GM10266 (cell line): ENCODE results near the gene SNCAIP.
A peak's percentile ranks its signal among the peaks of the same experiment; 100 is the strongest.

Experiments
- DNase-seq: peaks from one replicate; pipeline ENCODE4 v3.0.0; 2012; ENCODE audit errors: extremely low spot score
- TF ChIP-seq, protein P1 (sequence below): IDR thresholded peaks from 2 replicates; pipeline ENCODE4 v1.5.1; 2012; ENCODE audit warnings: mild to moderate bottlenecking, low read depth; ENCODE audit not compliant: control insufficient read depth, insufficient read depth; ENCODE audit errors: missing control alignments

Gene SNCAIP

DNA sequence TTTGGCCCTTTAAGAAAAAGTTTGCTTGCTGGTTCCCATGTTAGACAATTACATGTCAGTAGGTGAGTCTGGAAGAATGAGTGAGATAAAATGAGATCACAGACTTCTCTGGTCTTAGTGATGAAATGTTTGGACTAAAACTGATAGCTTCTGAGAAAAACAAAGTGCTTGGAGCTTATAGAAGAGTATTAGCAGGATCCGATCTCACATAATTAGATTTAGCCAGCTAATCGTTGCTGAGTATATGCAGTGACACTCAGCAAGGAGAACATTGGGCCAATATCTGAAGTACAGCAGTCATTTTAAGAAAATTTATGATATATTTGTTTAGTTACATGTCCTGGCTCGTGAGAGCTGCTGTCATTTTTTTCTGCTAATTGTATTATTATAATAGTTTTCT, 135.8 kb downstream of the SNCAIP start:
- DNase-seq: no peak
- TF ChIP-seq, protein P1, sequence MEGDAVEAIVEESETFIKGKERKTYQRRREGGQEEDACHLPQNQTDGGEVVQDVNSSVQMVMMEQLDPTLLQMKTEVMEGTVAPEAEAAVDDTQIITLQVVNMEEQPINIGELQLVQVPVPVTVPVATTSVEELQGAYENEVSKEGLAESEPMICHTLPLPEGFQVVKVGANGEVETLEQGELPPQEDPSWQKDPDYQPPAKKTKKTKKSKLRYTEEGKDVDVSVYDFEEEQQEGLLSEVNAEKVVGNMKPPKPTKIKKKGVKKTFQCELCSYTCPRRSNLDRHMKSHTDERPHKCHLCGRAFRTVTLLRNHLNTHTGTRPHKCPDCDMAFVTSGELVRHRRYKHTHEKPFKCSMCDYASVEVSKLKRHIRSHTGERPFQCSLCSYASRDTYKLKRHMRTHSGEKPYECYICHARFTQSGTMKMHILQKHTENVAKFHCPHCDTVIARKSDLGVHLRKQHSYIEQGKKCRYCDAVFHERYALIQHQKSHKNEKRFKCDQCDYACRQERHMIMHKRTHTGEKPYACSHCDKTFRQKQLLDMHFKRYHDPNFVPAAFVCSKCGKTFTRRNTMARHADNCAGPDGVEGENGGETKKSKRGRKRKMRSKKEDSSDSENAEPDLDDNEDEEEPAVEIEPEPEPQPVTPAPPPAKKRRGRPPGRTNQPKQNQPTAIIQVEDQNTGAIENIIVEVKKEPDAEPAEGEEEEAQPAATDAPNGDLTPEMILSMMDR: no peak

DNA sequence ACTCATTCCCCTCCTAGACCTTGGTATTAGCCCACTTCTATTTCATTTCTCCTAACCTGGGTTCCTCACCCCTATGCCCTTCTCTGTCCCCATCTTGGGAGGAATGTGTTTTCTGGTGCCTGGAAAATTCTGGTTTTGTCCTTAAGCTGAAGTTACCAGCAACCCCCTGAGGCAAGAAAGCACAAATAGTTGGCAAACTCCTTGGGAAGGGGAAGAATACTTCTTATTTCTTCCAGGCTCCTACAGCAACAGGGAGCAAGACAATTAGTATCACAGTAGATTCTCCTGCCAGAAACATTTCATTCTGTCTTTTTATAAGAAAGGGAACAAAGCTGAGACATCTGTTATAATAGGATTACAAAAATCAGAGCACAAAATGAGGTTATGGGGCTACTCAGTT, 142.5 kb downstream of the SNCAIP start:
- TF ChIP-seq, protein P1: no peak
- DNase-seq: no peak

DNA sequence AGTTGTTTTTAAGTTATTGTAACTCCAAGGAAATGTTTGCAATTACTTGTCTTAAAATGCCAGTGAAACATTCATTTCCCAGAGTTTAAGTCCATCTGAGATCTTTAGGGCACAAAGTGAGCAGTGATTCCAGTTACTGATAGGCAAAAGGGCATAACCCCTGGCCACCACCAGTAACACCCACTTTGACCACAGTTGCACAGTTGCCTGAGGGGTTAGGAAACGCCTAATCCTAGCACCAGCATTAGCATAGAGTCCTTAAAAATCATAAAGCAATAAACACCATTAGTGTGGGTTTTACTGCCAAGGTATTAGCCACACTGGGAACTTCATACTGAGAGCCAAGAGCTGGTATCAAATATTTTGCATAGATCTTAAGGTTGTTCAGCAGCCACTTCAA, 143.9 kb downstream of the SNCAIP start:
- TF ChIP-seq, protein P1: no peak
- DNase-seq: no peak

DNA sequence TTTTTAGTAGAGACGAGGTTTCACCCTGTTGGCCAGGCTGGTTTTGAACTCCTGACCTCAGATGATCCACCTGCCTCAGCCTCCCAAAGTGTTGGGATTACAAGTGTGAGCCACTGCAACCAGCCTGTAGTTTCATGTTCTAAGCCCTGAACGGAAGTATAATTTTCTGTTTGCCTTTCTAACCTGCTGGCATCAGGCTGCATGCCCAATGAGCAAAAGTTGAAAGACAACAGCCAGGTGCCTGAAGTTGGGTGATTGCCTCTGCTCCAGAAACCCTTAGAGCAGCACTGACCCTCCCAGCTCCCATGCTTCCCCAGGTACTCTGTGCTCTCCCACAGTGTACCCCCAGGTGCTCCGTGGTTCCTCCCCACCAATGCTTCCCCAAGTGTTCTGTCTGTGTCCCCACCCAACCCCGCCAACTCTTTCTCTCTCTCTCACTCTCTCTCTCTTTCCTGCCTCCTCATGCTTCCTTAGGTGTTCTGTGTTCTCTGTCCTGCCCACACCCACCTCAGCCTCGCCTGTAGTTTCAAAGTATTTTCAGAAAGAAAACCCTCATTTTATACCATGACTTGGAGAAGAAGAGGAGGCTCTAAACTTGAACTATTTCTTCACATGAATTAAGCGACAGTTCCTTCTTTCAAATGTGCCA, 145.3 kb downstream of the SNCAIP start:
- TF ChIP-seq, protein P1: no peak
- DNase-seq: no peak

DNA sequence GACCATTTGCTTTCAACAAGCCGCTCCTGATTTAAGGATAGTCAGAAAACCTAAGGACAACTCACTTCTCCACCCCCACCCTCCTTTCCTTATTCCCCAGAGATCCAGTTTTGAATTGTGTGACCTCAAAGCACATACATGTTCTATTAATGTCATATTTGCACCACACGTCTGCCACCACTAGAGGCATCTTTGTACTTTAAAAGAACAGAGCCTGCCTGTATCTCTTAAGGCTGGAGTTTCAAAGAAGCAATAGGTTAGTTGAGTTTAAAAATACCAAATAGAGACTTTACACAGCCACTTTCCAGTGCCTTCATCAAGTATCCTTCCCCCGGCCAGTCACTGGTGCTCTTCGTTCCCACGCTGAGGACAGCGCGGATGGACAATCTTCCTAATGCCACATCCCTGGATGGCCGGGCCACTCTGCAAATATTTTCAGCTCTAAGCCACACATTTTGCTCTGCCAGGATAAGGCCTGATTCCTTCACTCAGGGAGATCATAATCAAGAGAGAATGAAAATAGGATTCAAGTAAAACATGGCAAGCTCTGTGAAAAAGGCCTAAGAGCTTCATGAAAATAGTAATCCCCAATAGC, 146.3 kb downstream of the SNCAIP start:
- TF ChIP-seq, protein P1: peak; percentile 53
- peak; percentile 35 for DNase-seq

DNA sequence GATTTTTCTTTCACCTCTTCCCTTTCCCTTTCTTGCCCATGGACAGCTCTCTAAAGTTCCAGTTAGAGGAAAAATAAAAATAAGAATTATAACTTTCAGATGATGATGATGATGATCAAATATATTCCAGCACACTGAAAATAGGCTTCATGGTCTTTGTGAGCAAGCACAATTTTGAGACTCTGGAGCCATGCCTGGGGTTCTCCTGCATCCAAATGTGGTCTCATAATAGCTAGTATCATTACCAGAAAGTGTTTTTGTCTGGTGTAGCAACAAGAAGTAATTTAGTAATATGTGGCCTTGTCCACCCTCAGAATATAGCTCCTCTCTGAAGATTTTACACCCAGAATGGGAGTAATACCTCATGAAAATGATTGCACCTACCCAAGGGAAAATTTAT, 150.4 kb downstream of the SNCAIP start:
- DNase-seq: no peak
- TF ChIP-seq, protein P1: no peak

DNA sequence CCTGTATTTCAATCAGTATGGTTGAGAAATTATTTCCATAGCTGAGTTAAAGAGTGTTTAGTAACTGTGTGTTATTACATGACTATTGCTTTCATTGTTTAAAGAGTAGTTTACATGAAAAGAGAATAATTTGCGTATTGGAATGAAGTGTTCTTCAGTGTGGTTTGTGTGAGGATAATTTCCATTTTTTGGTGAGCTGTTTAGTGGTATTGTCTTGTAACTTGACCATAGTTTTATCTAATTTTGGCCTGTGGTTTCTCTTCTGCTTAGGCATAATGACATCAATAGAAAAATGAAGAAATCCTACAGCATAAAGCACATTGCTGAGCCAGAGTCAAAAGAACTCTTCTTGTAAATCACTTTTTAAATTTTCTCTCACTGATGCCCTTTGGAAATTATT, 151.2 kb downstream of the SNCAIP start:
- no peak for DNase-seq

More for the DNA sequence above, 151.2 kb downstream of the SNCAIP start:
- TF ChIP-seq, protein P1: no peak
